Measurements from ENCODE around the gene SDC3. TPM values are rescaled to one million over a fixed set of nuclear protein-coding genes. Genes with fewer than 3 reads are reported as not detected.

Gene SDC3
- total RNA-seq, 1 experiment from 2014 or later: 23.8 TPM

DNA sequence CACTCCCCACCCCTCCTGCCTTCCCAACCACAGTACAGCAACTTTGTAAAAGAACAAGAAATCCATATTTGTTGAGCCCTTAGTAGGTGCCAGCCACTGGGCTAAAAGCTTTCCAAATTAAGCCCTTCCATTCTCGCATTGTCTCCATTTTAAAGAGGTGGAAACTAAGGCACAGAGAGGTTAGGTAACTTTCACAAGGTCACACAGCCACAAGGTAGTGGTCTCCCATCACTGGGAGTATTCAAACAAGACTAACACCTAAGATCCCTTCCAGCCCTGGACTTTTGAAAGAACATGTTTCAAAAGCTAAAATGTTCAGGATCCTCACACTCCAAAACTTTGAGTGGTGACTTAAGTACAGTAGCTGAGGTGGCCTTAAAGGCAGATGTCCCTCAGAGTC, 3.2 kb downstream of the SDC3 start:
- DNase-seq (ENCODE audit: low read depth): no peak

GRCh38 chr1:30904962-30905335, 3.6 kb downstream of the SDC3 start:
- DNase-seq (ENCODE audit: low read depth): no peak

- no peak for DNase-seq (ENCODE audit: low read depth)
Observed at GRCh38 chr1:30904191-30904961, 4.2 kb downstream of the SDC3 start.

- no peak for DNase-seq (ENCODE audit: low read depth)
Observed at GRCh38 chr1:30903343-30904034, 5.1 kb downstream of the SDC3 start.

DNA sequence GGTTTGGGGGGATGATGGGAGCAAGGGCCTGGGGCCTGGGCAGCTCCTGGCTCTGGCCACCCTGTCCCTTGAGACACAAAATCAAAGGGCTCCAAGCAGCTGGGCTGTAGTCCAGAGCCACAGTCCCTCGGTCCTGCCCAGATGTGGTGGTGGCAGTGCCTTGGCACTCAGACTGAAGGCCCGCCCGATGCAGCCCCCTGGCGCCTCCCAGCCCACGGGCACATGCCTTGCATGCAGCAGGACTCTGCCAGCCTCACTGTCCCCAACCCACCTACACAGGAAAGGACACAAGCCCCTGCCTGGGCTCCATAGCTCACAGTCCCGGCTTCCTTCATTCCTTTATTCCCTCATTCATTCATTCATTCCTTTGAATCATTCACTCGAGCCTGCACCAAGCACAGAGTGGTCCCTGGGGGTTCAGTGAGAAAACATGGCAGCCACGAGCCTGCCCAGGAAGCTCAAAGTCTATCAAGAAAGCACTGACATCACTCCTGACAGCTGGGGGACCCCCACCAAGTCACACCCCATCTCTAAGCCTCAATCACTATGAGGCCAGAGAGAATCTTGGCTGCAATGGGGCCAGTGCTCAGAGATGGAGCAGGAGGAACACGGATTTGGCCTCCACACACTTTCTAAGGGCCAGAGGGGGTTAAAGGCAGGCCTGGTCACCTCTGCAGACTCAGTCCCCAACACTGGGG, 5.8 kb downstream of the SDC3 start:
- DNase-seq (ENCODE audit: low read depth): no peak

GRCh38 chr1:30901798-30902581, 6.6 kb downstream of the SDC3 start:
- DNase-seq (ENCODE audit: low read depth): no peak

- no peak for DNase-seq (ENCODE audit: low read depth)
Observed at GRCh38 chr1:30900931-30901560, 7.5 kb downstream of the SDC3 start.

DNA sequence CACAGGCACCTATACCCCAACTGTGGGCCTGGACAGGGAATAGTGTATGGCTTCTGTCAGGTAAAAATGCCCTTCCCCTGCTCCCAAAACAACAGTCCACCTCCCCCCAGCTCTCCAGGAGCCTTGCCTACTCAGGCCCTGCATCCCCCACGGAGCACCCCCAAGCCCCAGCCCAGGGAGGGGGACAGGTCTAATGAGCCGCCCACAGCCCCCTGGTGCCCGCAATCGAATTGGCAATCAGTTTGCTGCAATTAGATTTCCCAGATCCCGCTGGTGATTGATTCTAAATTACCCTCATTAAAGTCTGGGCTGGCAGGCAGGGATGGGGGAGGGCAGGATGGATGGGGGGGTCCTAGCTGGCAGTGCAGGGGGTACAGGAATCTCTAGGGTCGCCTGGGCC, 8.1 kb downstream of the SDC3 start:
- no peak for DNase-seq (ENCODE audit: low read depth)

- no peak for DNase-seq (ENCODE audit: low read depth)
Observed at GRCh38 chr1:30899577-30900389, 8.8 kb downstream of the SDC3 start.

DNA sequence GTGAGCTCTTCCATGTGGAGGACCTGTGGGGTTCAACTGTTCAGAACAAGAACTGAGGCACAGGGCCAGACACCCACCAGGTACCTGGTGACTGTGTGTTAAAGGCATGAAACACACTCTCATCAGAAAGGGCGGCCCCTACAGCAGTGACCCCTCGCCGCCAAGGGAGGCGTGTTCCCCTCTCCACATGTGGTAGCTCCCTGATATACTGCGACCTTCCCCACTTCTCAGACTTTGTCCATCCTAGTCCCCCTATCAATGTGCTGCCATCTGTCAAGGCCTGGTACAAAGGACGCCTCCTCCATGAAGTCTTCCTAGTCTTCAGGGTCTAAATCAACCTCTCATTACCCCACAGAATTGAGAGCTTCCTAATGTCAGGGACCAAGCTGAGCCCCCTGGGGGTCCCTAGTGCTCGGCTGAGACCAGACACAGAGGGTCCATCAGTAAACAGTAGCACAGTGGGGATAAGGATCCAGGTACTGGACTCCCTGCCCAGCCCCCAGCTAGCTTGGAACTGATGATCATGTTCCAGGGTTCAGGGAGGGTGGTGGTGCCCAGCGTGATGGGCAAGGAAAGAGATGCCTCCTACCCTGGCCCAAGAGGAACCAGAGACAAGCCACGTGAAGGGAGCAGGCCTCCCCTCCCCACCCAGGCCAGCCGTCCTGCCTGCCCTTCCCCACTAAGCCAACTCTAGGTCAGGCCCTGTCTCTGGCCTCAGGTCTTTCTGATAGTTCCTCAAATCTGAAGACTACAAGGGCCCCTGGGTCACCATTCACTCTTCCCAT, 10.3 kb downstream of the SDC3 start:
- DNase-seq (ENCODE audit: low read depth): no peak

GRCh38 chr1:30896905-30897304, 11.7 kb downstream of the SDC3 start:
- DNase-seq (ENCODE audit: low read depth): no peak

DNA sequence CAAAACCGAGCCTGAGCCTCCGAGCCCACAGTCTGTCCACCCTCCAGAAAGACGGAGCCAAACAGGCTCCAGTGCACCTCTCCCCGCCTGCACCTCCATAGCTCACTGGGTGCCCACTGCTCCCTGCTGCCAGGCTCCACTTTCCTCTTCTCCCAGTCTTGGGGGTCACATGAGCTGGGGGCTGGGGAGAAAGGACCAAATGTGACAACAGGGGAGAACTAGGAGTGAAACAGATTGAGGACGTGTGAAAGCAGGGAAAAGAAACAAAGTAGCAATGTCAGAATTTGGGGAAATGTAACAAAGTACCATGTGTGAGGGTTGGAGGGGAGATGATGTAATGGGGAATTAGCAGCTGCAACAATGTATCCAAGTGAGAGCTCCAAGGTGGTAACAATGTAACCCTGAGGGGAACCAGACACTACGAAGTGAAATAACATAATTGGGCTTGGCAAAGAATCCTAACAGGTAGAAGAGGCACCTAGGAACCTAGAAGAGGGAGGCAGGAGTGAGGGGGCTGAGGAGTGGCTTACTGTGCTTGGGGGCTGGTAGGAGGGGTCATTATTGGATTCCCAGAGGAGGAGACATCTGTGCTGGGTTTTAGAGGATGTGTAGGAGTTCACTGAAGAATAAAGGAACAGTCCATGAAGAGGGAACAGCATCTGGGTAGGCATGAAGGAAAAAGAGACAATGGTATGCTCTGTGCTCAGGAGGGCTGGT, 12.5 kb downstream of the SDC3 start:
- DNase-seq (ENCODE audit: low read depth): no peak

- no peak for DNase-seq (ENCODE audit: low read depth)
Observed at GRCh38 chr1:30895382-30895943, 13.1 kb downstream of the SDC3 start.

DNA sequence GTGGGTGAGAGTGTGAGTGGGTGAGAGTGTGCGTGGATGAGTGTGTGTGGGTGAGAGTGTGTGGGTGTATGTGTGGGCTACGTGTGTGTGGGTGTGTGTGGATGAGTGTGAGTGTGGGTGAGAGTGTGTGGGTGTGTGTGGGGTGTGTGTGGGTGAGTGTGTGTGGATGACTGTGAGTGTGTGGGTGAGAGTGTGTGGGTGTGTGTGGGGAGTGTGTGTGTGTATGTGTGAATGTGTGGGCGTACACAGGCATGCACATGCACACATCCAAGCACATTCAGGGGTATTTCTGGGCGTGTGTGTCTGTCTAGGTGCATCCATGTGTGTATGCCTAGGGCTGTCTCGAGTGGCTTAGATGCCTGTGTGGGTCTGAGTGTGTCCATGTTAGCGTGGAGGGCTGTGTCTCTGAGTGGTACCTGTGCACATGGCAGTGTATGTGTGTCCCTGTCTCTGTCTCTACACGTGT, 14.0 kb downstream of the SDC3 start:
- no peak for DNase-seq (ENCODE audit: low read depth)

GRCh38 chr1:30893776-30894507, 14.6 kb downstream of the SDC3 start:
- no peak for DNase-seq (ENCODE audit: low read depth)

- no peak for DNase-seq (ENCODE audit: low read depth)
Observed at GRCh38 chr1:30892671-30893073, 15.9 kb downstream of the SDC3 start.

DNA sequence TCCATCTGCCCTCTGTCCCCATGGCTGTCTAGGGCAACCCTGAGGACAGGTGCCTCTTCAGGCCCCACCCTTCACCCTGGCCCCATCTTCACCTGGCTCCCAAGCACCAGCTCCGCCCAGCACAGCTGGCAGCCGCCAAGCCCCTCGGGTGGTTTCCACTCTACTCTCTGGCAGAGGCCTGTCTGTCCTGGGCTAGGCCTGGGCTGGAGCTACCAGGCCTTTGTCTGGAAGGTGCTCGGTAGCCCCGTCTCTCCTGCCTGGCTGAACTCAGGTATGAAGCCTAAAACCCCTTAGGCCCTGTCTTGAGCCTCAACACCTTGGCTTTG, 17.4 kb downstream of the SDC3 start:
- no peak for DNase-seq (ENCODE audit: low read depth)
